B cell (primary cell): ENCODE results near the gene MRPL4. TPM values are rescaled to one million over a fixed set of nuclear protein-coding genes. Genes with fewer than 3 reads are reported as not detected.
"Not testable (repeated sequence)": the region's sequence is repeated elsewhere in the genome, so short reads cannot be mapped to it uniquely, and the experiment has no call there.

ENCODE experiments used
- ATAC-seq: fragments of 200-7000 bp; cut with Tn5 transposase; one replicate; pipeline ENCODE4 v1.10.0; 2021; ENCODE audit warnings: low read depth, mild to moderate bottlenecking, moderate number of reproducible peaks, moderate library complexity
- CTCF ChIA-PET: fragments of 350-600 bp; sonication (Branson Sonifier 250); formaldehyde crosslinking; loops from one replicate; lab custom pipeline; 2021; ENCODE audit warnings: antibody characterized with exemption, inconsistent platforms; lab: Charles Lee
- POLR2A ChIA-PET: fragments of 350-600 bp; sonication (Branson Sonifier 250); formaldehyde crosslinking; loops from one replicate; lab custom pipeline; 2021; ENCODE audit warnings: antibody characterized with exemption; lab: Charles Lee
- DNase-seq: peaks from one replicate; pipeline ENCODE4 v3.0.0; 2013
- H2AFZ ChIP-seq: 2 replicates; pipeline ENCODE4 v1.6.1; 2012; ENCODE audit warnings: mild to moderate bottlenecking, low read depth, low read length; ENCODE audit not compliant: insufficient read depth, poor library complexity, severe bottlenecking
- H3K27ac ChIP-seq, 2 donors: 1 replicate in 1 of 2; 2 replicates in 1 of 2; pipeline ENCODE4 v1.5.1; 2012 to 2013; ENCODE audit warnings: low read length in 2 of 2, mild to moderate bottlenecking in 2 of 2, moderate library complexity in 1 of 2
- H3K27me3 ChIP-seq, 4 experiments: fragments of 200-600 bp in 1 of 4; sonication (generic) in 1 of 4; replicated peaks in 1 of 4; 1 replicate in 2 of 4; 2 replicates in 2 of 4; pipeline versions ENCODE4 v1.6.1 to v1.7.0; 2013 to 2016; ENCODE audit warnings: low read length in 3 of 4, mild to moderate bottlenecking in 2 of 4, mixed read lengths in 1 of 4, moderate library complexity in 1 of 4; ENCODE audit not compliant: insufficient read depth in 4 of 4, control insufficient read depth in 3 of 4; ENCODE audit errors: control extremely low read depth in 1 of 4
- H3K36me3 ChIP-seq, 2 experiments: replicated peaks in 1 of 2; 1 replicate in 1 of 2; 2 replicates in 1 of 2; pipeline versions ENCODE4 v1.6.1 to v1.7.1; 2013; ENCODE audit warnings: low read length in 1 of 2; ENCODE audit not compliant: insufficient read depth in 2 of 2, control insufficient read depth in 1 of 2; ENCODE audit errors: control extremely low read depth in 1 of 2, extremely low read depth in 1 of 2
- H3K4me1 ChIP-seq, 2 donors: fragments of 200-600 bp in 1 of 2; sonication (generic) in 1 of 2; 1 replicate in 1 of 2; 2 replicates in 1 of 2; pipeline versions ENCODE4 v1.5.1 to v1.6.1; 2013 to 2017; ENCODE audit warnings: low read length in 2 of 2; ENCODE audit not compliant: control insufficient read depth in 2 of 2, insufficient read depth in 2 of 2
- H3K4me2 ChIP-seq: replicated peaks from 2 replicates; pipeline ENCODE3; 2012; ENCODE audit warnings: mild to moderate bottlenecking, low read depth, low read length; ENCODE audit not compliant: poor library complexity, severe bottlenecking
- H3K4me3 ChIP-seq, 5 experiments: fragments of 200-600 bp in 1 of 5; sonication (generic) in 1 of 5; 1 replicate in 3 of 5; 2 replicates in 2 of 5; pipeline versions ENCODE4 v1.5.1 to v1.7.0; 2011 to 2016; ENCODE audit warnings: low read length in 4 of 5, mild to moderate bottlenecking in 4 of 5, low read depth in 2 of 5, control low read depth in 1 of 5, moderate library complexity in 1 of 5; ENCODE audit not compliant: insufficient read depth in 1 of 5; ENCODE audit errors: control extremely low read depth in 1 of 5, extremely low read depth in 1 of 5
- H3K79me2 ChIP-seq: fragments of 200-600 bp; sonication (generic); one replicate; pipeline ENCODE4 v1.6.0; 2016; ENCODE audit warnings: low read length; ENCODE audit not compliant: control insufficient read depth, insufficient read depth
- H3K9ac ChIP-seq: fragments of 200-600 bp; sonication (generic); 2 replicates; pipeline ENCODE4 v1.6.1; 2017; ENCODE audit warnings: mild to moderate bottlenecking, low read length, moderate library complexity
- H3K9me3 ChIP-seq, 3 donors: one replicate each; pipeline versions ENCODE4 v1.6.1 to v1.7.1; 2013; ENCODE audit warnings: low read length in 2 of 3; ENCODE audit not compliant: control insufficient read depth in 2 of 3, insufficient read depth in 1 of 3; ENCODE audit errors: control extremely low read depth in 1 of 3
- H4K20me1 ChIP-seq: 2 replicates; pipeline ENCODE4 v1.6.0; 2012; ENCODE audit warnings: mild to moderate bottlenecking, low read length; ENCODE audit not compliant: insufficient read depth, control insufficient read depth, poor library complexity, severe bottlenecking
- H3K27ac Mint-ChIP-seq: one replicate; pipeline ENCODE4 v1.8.0; 2021; ENCODE audit warnings: mixed read lengths
- H3K27me3 Mint-ChIP-seq: one replicate; pipeline ENCODE4 v1.8.0; 2021; ENCODE audit warnings: mixed read lengths
- H3K4me1 Mint-ChIP-seq: one replicate; pipeline ENCODE4 v1.8.0; 2021; ENCODE audit warnings: mixed read lengths
- H3K4me3 Mint-ChIP-seq: one replicate; pipeline ENCODE4 v1.8.0; 2021; ENCODE audit warnings: mixed read lengths
- H3K9me3 Mint-ChIP-seq: one replicate; pipeline ENCODE4 v1.8.0; 2022; ENCODE audit warnings: mixed read lengths; ENCODE audit not compliant: insufficient read depth
- EZH2 ChIP-seq: IDR thresholded peaks from 2 replicates; pipeline ENCODE4 v1.6.1; 2012; ENCODE audit warnings: borderline replicate concordance, low read depth, mild to moderate bottlenecking, moderate library complexity, low read length; ENCODE audit not compliant: insufficient read depth, poor library complexity, severe bottlenecking
- WGBS: methylation state at CpG from one replicate; pipeline ENCODE4 v1.1.5; 2013; ENCODE audit warnings: missing lambda C conversion rate; ENCODE audit not compliant: insufficient coverage; 5-methylcytosine and 5-hydroxymethylcytosine counted together
- intact Hi-C: fragments of 100-400 bp; cut with micrococcal nuclease; formaldehyde crosslinking; loops from one replicate; pipeline ENCODE4 v1.10.0; 2022
- polyA plus RNA-seq: library from polyadenylated mRNA; depleted of rRNA; stranded (reverse); fragments of >200 nt; gene quantifications from 2 replicates; pipeline ENCODE4 v1.2.3, GENCODE V29; 2012
- total RNA-seq, 2 donors: library from RNA; stranded (reverse); fragments of 120-200 nt in 1 of 2; gene quantifications; 1 replicate in 1 of 2; 2 replicates in 1 of 2; pipeline versions ENCODE4 v1.2.3 to v1.2.4, GENCODE V29; 2013 to 2022
- TF ChIP-seq, protein P1 (sequence below): fragments of 200-600 bp; IDR thresholded peaks from one replicate; pipeline ENCODE4 v1.8.0; 2022; ENCODE audit warnings: antibody characterized with exemption, mild to moderate bottlenecking

The MRPL4 gene
- total and polyA plus RNA-seq, 2 donors (not counting 1 experiment from before 2014, with no cell fraction given): 39.8 to 81.1 TPM

DNA sequence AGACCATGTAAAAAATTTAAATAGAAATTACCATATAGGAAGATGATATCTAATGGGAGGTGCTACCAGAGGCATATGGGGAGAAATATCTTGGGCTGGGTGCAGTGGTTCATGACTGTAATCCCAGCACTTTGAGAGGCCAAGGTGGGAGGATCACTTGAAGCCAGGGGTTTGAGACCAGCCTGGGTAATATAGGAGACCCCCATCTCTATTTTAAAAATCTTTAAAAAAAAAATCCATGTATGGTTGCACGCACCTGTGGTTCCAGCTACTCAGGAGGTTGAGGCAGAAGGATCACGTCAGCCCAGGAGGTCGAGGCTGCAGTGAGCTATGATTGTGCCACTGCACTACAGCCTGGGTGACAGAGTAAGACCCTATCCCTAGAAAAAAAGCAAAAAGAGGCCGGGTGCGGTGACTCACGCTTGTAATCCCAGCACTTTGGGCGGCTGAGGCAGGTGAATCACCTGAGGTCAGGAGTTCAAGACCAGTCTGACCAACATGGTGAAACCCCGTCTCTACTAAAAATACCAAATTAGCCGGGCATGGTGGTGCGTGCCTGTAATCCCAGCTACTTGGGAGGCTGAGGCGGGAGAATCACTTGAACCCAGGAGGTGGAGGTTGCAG lies 10.1 kb upstream of the MRPL4 start:
- 87% methylated on average over 6 of the region's 11 CpGs for WGBS
- POLR2A ChIA-PET: interaction anchor here (0.6 kb wide), 1 partner anchor 8 kb away, joined by 5 read pairs; no protein-coding TSS in a partner anchor
- not testable (repeated sequence) for H3K27ac Mint-ChIP-seq

DNA sequence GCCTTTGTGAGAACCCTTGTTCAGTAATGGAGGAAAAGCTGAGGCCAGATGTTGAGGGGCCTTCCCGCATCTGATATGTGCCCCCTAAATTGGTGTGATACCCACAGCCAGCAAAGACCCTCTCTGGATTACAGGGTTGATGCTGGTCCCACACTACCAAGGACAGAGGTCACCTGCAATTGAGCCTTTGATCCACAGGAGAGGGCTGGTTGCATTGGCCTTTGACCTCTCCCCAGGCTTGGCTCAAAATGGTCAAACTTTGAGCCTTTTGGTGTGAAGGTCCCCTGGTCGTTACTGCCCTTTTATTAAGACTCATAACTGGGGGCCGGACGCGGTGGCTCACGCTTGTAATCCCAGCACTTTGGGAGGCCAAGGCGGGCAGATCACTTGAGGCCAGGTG lies 8.4 kb upstream of the MRPL4 start:
- POLR2A ChIA-PET: interaction anchor here (0.7 kb wide), 2 partner anchors 137 to 303 kb away, joined by 11 to 14 read pairs; partner anchors contain the start of gene PPAN
- no peaks in the 10 kb centered on the region for H3K9me3 Mint-ChIP-seq
- peaks cover 14 to 24% of the 10 kb centered on the region in 2 donors for H3K4me1 ChIP-seq

More for the DNA sequence above, 10.1 kb upstream of the MRPL4 start:
- ATAC-seq, H3K27me3 Mint-ChIP-seq, H3K27me3 ChIP-seq, DNase-seq, H3K27ac ChIP-seq, H3K36me3 ChIP-seq, H3K4me3 ChIP-seq, H3K79me2 ChIP-seq, H2AFZ ChIP-seq, H3K4me2 ChIP-seq, H3K9ac ChIP-seq, H3K4me3 Mint-ChIP-seq, H3K9me3 Mint-ChIP-seq, H3K9me3 ChIP-seq, intact Hi-C loops, H4K20me1 ChIP-seq: not testable (repeated sequence)
- CTCF ChIA-PET: interaction anchor here (2.8 kb wide), 1 partner anchor 8 kb away, joined by 14 read pairs; no protein-coding TSS in a partner anchor
- H3K4me1 ChIP-seq: peaks cover 25 to 40% of the 10 kb centered on the region in 2 donors
- peaks cover 34% of the 10 kb centered on the region for H3K4me1 Mint-ChIP-seq

More for the DNA sequence above, 8.4 kb upstream of the MRPL4 start:
- CTCF ChIA-PET: no interaction called here
- Histone ChIP-seq H3K27me3 (no peaks in the 10 kb centered on the region), H2AFZ (no peak overlapping the region), H4K20me1 (no peaks in the 10 kb centered on the region), H3K4me2 (no peak overlapping the region), H3K9ac (no peak overlapping the region), H3K27ac (no peak overlapping the region), H3K4me3 (no peak overlapping the region), H3K9me3 (peaks cover 0 to 6% (median 0%) of the 10 kb centered on the region in 3 donors), H3K79me2 (no peaks in the 10 kb centered on the region), H3K36me3 (no peaks in the 10 kb centered on the region)
- TF ChIP-seq, protein P1, sequence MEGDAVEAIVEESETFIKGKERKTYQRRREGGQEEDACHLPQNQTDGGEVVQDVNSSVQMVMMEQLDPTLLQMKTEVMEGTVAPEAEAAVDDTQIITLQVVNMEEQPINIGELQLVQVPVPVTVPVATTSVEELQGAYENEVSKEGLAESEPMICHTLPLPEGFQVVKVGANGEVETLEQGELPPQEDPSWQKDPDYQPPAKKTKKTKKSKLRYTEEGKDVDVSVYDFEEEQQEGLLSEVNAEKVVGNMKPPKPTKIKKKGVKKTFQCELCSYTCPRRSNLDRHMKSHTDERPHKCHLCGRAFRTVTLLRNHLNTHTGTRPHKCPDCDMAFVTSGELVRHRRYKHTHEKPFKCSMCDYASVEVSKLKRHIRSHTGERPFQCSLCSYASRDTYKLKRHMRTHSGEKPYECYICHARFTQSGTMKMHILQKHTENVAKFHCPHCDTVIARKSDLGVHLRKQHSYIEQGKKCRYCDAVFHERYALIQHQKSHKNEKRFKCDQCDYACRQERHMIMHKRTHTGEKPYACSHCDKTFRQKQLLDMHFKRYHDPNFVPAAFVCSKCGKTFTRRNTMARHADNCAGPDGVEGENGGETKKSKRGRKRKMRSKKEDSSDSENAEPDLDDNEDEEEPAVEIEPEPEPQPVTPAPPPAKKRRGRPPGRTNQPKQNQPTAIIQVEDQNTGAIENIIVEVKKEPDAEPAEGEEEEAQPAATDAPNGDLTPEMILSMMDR: no peak
- no peak for TF ChIP-seq EZH2
- intact Hi-C loops: no loop called here
- no peak overlapping the region for H3K4me3 Mint-ChIP-seq
- WGBS: 99% methylated on average over 7 of the region's 7 CpGs
- ATAC-seq (no peak), DNase-seq (no peak)
- peaks cover 28% of the 10 kb centered on the region for H3K4me1 Mint-ChIP-seq
- H3K27me3 Mint-ChIP-seq: no peaks in the 10 kb centered on the region
- H3K27ac Mint-ChIP-seq: no peak overlapping the region
